K562 (cell line): ENCODE data around the gene MFSD6. TPM values are rescaled to one million over a fixed set of nuclear protein-coding genes. Genes with fewer than 3 reads are reported as not detected.

Experiments used
- BCOR ChIP-seq: fragments of 450-650 bp; IDR thresholded peaks from 2 replicates; pipeline ENCODE4 v1.6.1; 2016
- CBX5 ChIP-seq: IDR thresholded peaks from 2 replicates; pipeline ENCODE4 v1.6.1; 2014; ENCODE audit warnings: low read depth, borderline replicate concordance
- CC2D1A ChIP-seq: fragments of 450-650 bp; IDR thresholded peaks from 2 replicates; pipeline ENCODE4 v1.6.1; 2017; ENCODE audit warnings: mild to moderate bottlenecking
- EHMT2 ChIP-seq: fragments of 450-650 bp; IDR thresholded peaks from 2 replicates; pipeline ENCODE4 v1.6.1; 2018; ENCODE audit warnings: antibody characterized with exemption
- ESRRA ChIP-seq: fragments of 450-650 bp; IDR thresholded peaks from 2 replicates; pipeline ENCODE4 v1.6.1; 2014; ENCODE audit warnings: low read depth, mild to moderate bottlenecking, moderate library complexity, borderline replicate concordance
- GMEB1 ChIP-seq: fragments of 250-450 bp; sonication (Bioruptor Pico); IDR thresholded peaks from 2 replicates; pipeline ENCODE4 v1.4.0; 2020; ENCODE audit warnings: mild to moderate bottlenecking
- HES1 ChIP-seq: fragments of 450-650 bp; IDR thresholded peaks from 2 replicates; pipeline ENCODE4 v1.6.1; 2016; ENCODE audit warnings: low read depth, mild to moderate bottlenecking, moderate library complexity
- ILF3 ChIP-seq: fragments of 450-650 bp; IDR thresholded peaks from 2 replicates; pipeline ENCODE4 v1.6.1; 2018; ENCODE audit warnings: antibody characterized with exemption, mild to moderate bottlenecking, moderate library complexity, borderline replicate concordance
- MAZ ChIP-seq, 2 experiments: fragments of 450-650 bp in 1 of 2; sonication (generic) in 1 of 2; formaldehyde crosslinking; IDR thresholded peaks in 1 of 2; conservative IDR thresholded peaks in 1 of 2; 2 replicates each; pipeline versions ENCODE4 v1.4.0 to v1.5.0; 2020; ENCODE audit warnings: mild to moderate bottlenecking in 1 of 2, missing genetic modification reagents in 1 of 2
- MEF2A ChIP-seq: IDR thresholded peaks from 2 replicates; pipeline ENCODE4 v1.6.1; 2011; ENCODE audit warnings: low read depth, mild to moderate bottlenecking, low read length, moderate library complexity; ENCODE audit not compliant: control insufficient read depth
- PHF20 ChIP-seq: fragments of 450-650 bp; IDR thresholded peaks from 2 replicates; pipeline ENCODE4 v1.6.1; 2018; ENCODE audit not compliant: partially characterized antibody
- PTBP1 ChIP-seq: fragments of 200-400 bp; formaldehyde crosslinking; IDR thresholded peaks from 2 replicates; pipeline ENCODE4 v1.6.1; 2017; ENCODE audit warnings: low read depth, low read length
- PURB ChIP-seq: sonication (generic); formaldehyde crosslinking; IDR thresholded peaks from 2 replicates; pipeline ENCODE4 v1.9.0; 2021; ENCODE audit warnings: low read depth, mild to moderate bottlenecking, missing genetic modification reagents
- PYGO2 ChIP-seq: fragments of 450-650 bp; IDR thresholded peaks from 2 replicates; pipeline ENCODE4 v1.6.1; 2016; ENCODE audit warnings: mild to moderate bottlenecking, missing genetic modification characterization, moderate library complexity, missing compliant biosample characterization
- RAD21 ChIP-seq, 2 experiments: fragments of 250-450 bp in 1 of 2; fragments of 450-650 bp in 1 of 2; sonication (Bioruptor Pico) in 1 of 2; formaldehyde crosslinking in 1 of 2; IDR thresholded peaks in 1 of 2; conservative IDR thresholded peaks in 1 of 2; 2 replicates each; pipeline versions ENCODE4 v1.4.0 to v1.8.0; 2020 to 2022; ENCODE audit warnings: mild to moderate bottlenecking in 2 of 2, moderate library complexity in 1 of 2
- RBBP5 ChIP-seq: fragments of 200-600 bp; sonication (generic); IDR thresholded peaks from 2 replicates; pipeline ENCODE4 v1.6.1; 2012; ENCODE audit warnings: borderline replicate concordance, mild to moderate bottlenecking, low read length, control low read depth, inconsistent platforms; ENCODE audit not compliant: insufficient read depth, poor library complexity, severe bottlenecking
- RREB1 ChIP-seq: fragments of 250-450 bp; sonication (Bioruptor Pico); IDR thresholded peaks from 2 replicates; pipeline ENCODE4 v1.4.0; 2020
- SMAD4 ChIP-seq: fragments of 250-450 bp; sonication (Bioruptor Pico); conservative IDR thresholded peaks from 2 replicates; pipeline ENCODE4 v1.8.0; 2021; ENCODE audit warnings: inconsistent platforms, mild to moderate bottlenecking, moderate library complexity
- TCFL5 ChIP-seq: fragments of 250-450 bp; sonication (Bioruptor Pico); conservative IDR thresholded peaks from 2 replicates; pipeline ENCODE4 v1.6.1; 2021; ENCODE audit warnings: mild to moderate bottlenecking, moderate library complexity, matching md5 sums
- ZFX ChIP-seq: sonication (generic); formaldehyde crosslinking; IDR thresholded peaks from 2 replicates; pipeline ENCODE4 v1.8.0; 2022; ENCODE audit warnings: mild to moderate bottlenecking, missing genetic modification reagents, moderate library complexity
- ZNF354B ChIP-seq: fragments of 250-450 bp; sonication (Bioruptor Pico); IDR thresholded peaks from 2 replicates; pipeline ENCODE4 v1.4.0; 2020
- ZNF589 ChIP-seq: fragments of 200-800 bp; sonication (Bioruptor generic); IDR thresholded peaks from 2 replicates; pipeline ENCODE4 v1.6.1; 2016; ENCODE audit warnings: low read depth, missing genetic modification characterization, missing compliant biosample characterization
- polyA plus RNA-seq, 8 experiments: library from polyadenylated mRNA; depleted of rRNA in 4 of 8; stranded (reverse) in 5 of 8; unstranded in 3 of 8; fragments of >200 nt; fragmentation: Nextera tagmentation in 2 of 8; fragmentation: Illumina TruSeq in 1 of 8; extraction: Ambion mirVana in 2 of 8; extraction: Trizol in 1 of 8; gene quantifications; 2 replicates each; pipeline versions ENCODE4 v1.2.1 to v1.2.3, GENCODE V29; 2011 to 2014; ENCODE audit warnings: inconsistent platforms in 1 of 8, missing spikeins in 1 of 8
- total RNA-seq, 7 experiments: library from RNA; depleted of rRNA in 6 of 7; stranded (reverse); fragments of >200 nt in 6 of 7; fragmentation: Illumina TruSeq in 2 of 7; extraction: Trizol in 2 of 7; gene quantifications; 2 replicates each; pipeline versions ENCODE4 v1.2.1 to v1.2.3, GENCODE V29; 2011 to 2021; ENCODE audit warnings: low replicate concordance in 1 of 7

Gene MFSD6
- total and polyA plus RNA-seq, 9 of the 15 experiments (the other 6 are each of a cell fraction or from before 2014, with no cell fraction given), result 1.1 to 7.9 (median 4.4) TPM

- TF ChIP-seq RREB1 (CRISPR knock-in tag), result no peak
- peak; percentile 70 for TF ChIP-seq HES1
- peak; percentile 51; the same call in 1 of the 2 replicates for TF ChIP-seq ESRRA
- no peak for TF ChIP-seq PTBP1
- TF ChIP-seq CC2D1A, result 0 out of 2 replicates have a peak, but pooled peaks have one; percentile 22
- TF ChIP-seq MEF2A, result no peak
- TF ChIP-seq CBX5, result no peak
- TF ChIP-seq TCFL5 (CRISPR knock-in tag), result no peak
- no peak for TF ChIP-seq ZFX (CRISPR knock-in tag)
- TF ChIP-seq RAD21 (CRISPR knock-in tag; conservative IDR thresholded peaks at IDR 0.05 in 1 of 2, IDR thresholded peaks at IDR 0.05 in 1 of 2), result peak in 1 of 2 experiments; percentile 10; a peak in 1 of 4 replicates
- TF ChIP-seq PYGO2, result no peak
- TF ChIP-seq ZNF589 (CRISPR knock-in tag), result no peak
- TF ChIP-seq PURB (CRISPR knock-in tag), result no peak
- TF ChIP-seq SMAD4 (CRISPR knock-in tag), result peak; percentile 95
- TF ChIP-seq RBBP5, result no peak
- TF ChIP-seq BCOR, result no peak
- TF ChIP-seq MAZ (CRISPR knock-in tag; conservative IDR thresholded peaks at IDR 0.05 in 1 of 2, IDR thresholded peaks at IDR 0.05 in 1 of 2), result peak in 1 of 2 experiments; percentile 59; a peak in 2 of 4 replicates
- no peak for TF ChIP-seq PHF20
- no peak for TF ChIP-seq ILF3
- TF ChIP-seq EHMT2, result no peak
- no peak for TF ChIP-seq GMEB1 (CRISPR knock-in tag)
- no peak for TF ChIP-seq ZNF354B
These were observed 27.2 kb upstream of the MFSD6 start (continued) for GRCh38 chr2:190380962-190381412.
